HG03097 (cell line): ENCODE data around the gene SOX21.

Experiments
- ATAC-seq: cut with Tn5 transposase; IDR thresholded peaks from one replicate; pipeline ENCODE4 v1.9.1; 2021; ENCODE audit not compliant: unreplicated experiment, low FRiP score

SOX21 gene

GRCh38 chr13:94682229-94682628 is 30.1 kb downstream of the SOX21 start:
- no peak for ATAC-seq

- ATAC-seq: no peak
These were observed 32.7 kb downstream of the SOX21 start for GRCh38 chr13:94679614-94680013.

GRCh38 chr13:94678845-94679244 is 33.5 kb downstream of the SOX21 start:
- no peak for ATAC-seq

GRCh38 chr13:94677799-94678198 is 34.5 kb downstream of the SOX21 start:
- ATAC-seq: no peak

- no peak for ATAC-seq
These were observed 37.6 kb downstream of the SOX21 start for GRCh38 chr13:94674609-94675348.

- ATAC-seq: no peak
These were observed 38.5 kb downstream of the SOX21 start for GRCh38 chr13:94673851-94674250.

- no peak for ATAC-seq
These were observed 39.9 kb downstream of the SOX21 start for GRCh38 chr13:94672400-94672799.

GRCh38 chr13:94667190-94667589 is 45.2 kb downstream of the SOX21 start:
- ATAC-seq: no peak

- ATAC-seq: no peak
These were observed 46.3 kb downstream of the SOX21 start for GRCh38 chr13:94666065-94666464.

- ATAC-seq: no peak
These were observed 47.5 kb downstream of the SOX21 start for GRCh38 chr13:94664889-94665288.

GRCh38 chr13:94662274-94662945 is 49.9 kb downstream of the SOX21 start:
- no peak for ATAC-seq

- no peak for ATAC-seq
These were observed 50.9 kb downstream of the SOX21 start for GRCh38 chr13:94661406-94661805.

GRCh38 chr13:94660695-94661326 is 51.5 kb downstream of the SOX21 start:
- ATAC-seq: no peak
